H9 (cell line): Measurements from ENCODE around the gene VTCN1. TPM values are rescaled to one million over a fixed set of nuclear protein-coding genes. Genes with fewer than 3 reads are reported as not detected.

Experiments used
- DNase-seq: peaks from one replicate; pipeline ENCODE4 v3.0.0-alpha.2; 2017
- H2AFZ ChIP-seq: one replicate; pipeline ENCODE4 v1.6.1; 2013; ENCODE audit warnings: mild to moderate bottlenecking, low read length, control low read depth, moderate library complexity
- H2AK5ac ChIP-seq: 2 replicates; pipeline ENCODE4 v1.6.1; 2013; ENCODE audit warnings: low read length, control low read depth, mixed read lengths; ENCODE audit not compliant: insufficient read length
- H2BK120ac ChIP-seq: one replicate; pipeline ENCODE4 v1.6.1; 2013; ENCODE audit warnings: low read depth, mild to moderate bottlenecking, low read length, control low read depth, inconsistent platforms; ENCODE audit not compliant: poor library complexity, severe bottlenecking
- H2BK12ac ChIP-seq: 2 replicates; pipeline ENCODE4 v1.6.1; 2013; ENCODE audit warnings: low read length, control low read depth, mixed read lengths, low read depth; ENCODE audit not compliant: insufficient read length
- H2BK15ac ChIP-seq: 2 replicates; pipeline ENCODE4 v1.6.1; 2013; ENCODE audit warnings: low read depth, low read length, control low read depth
- H2BK20ac ChIP-seq: one replicate; pipeline ENCODE4 v1.6.1; 2013; ENCODE audit warnings: low read depth, mild to moderate bottlenecking, low read length, control low read depth, inconsistent platforms; ENCODE audit not compliant: poor library complexity, severe bottlenecking
- H2BK5ac ChIP-seq: 2 replicates; pipeline ENCODE4 v1.6.1; 2013; ENCODE audit warnings: low read length, control low read depth, mixed read lengths; ENCODE audit not compliant: insufficient read length
- H3K14ac ChIP-seq: 2 replicates; pipeline ENCODE4 v1.6.1; 2013; ENCODE audit warnings: low read length, control low read depth; ENCODE audit not compliant: insufficient read depth
- H3K18ac ChIP-seq: 2 replicates; pipeline ENCODE4 v1.6.1; 2013; ENCODE audit warnings: low read depth, mild to moderate bottlenecking, mixed read lengths, low read length, control low read depth; ENCODE audit not compliant: insufficient read length
- H3K23ac ChIP-seq: 2 replicates; pipeline ENCODE4 v1.6.1; 2013; ENCODE audit warnings: low read length, control low read depth, mixed read lengths, low read depth; ENCODE audit not compliant: insufficient read length
- H3K23me2 ChIP-seq: 2 replicates; pipeline ENCODE4 v1.6.1; 2013; ENCODE audit warnings: low read depth, mild to moderate bottlenecking, mixed read lengths, low read length, control low read depth; ENCODE audit not compliant: insufficient read length, poor library complexity, severe bottlenecking
- H3K27ac ChIP-seq: 2 replicates; pipeline ENCODE4 v1.5.1; 2013; ENCODE audit warnings: low read length, control low read depth, mixed read lengths, low read depth; ENCODE audit not compliant: insufficient read length
- H3K27me3 ChIP-seq: 2 replicates; pipeline ENCODE4 v1.6.1; 2013; ENCODE audit warnings: low read length, control low read depth, inconsistent platforms; ENCODE audit not compliant: insufficient read depth
- H3K4ac ChIP-seq: 2 replicates; pipeline ENCODE4 v1.6.1; 2013; ENCODE audit warnings: low read depth, mild to moderate bottlenecking, control low read depth, inconsistent platforms, low read length, moderate library complexity
- H3K4me1 ChIP-seq: 2 replicates; pipeline ENCODE4 v1.6.1; 2013; ENCODE audit warnings: low read length, control low read depth, inconsistent platforms; ENCODE audit not compliant: insufficient read depth
- H3K4me2 ChIP-seq: 2 replicates; pipeline ENCODE4 v1.6.1; 2013; ENCODE audit warnings: low read length, control low read depth, mixed read lengths; ENCODE audit not compliant: insufficient read length, insufficient read depth
- H3K56ac ChIP-seq: 2 replicates; pipeline ENCODE4 v1.6.1; 2013; ENCODE audit warnings: low read depth, mild to moderate bottlenecking, mixed read lengths, low read length, control low read depth; ENCODE audit not compliant: insufficient read length
- H3K79me1 ChIP-seq: 2 replicates; pipeline ENCODE4 v1.6.1; 2013; ENCODE audit warnings: low read depth, mild to moderate bottlenecking, moderate library complexity, low read length, control low read depth, inconsistent platforms; ENCODE audit not compliant: insufficient read depth, poor library complexity, severe bottlenecking
- H3K79me2 ChIP-seq: 2 replicates; pipeline ENCODE4 v1.6.1; 2013; ENCODE audit warnings: low read length, control low read depth, inconsistent platforms; ENCODE audit not compliant: insufficient read depth
- H3K9ac ChIP-seq: 2 replicates; pipeline ENCODE4 v1.6.1; 2013; ENCODE audit warnings: low read length, control low read depth, mixed read lengths; ENCODE audit not compliant: insufficient read length; ENCODE audit errors: extremely low read depth
- H3K9me3 ChIP-seq: one replicate; pipeline ENCODE4 v1.6.1; 2013; ENCODE audit warnings: low read depth, low read length, inconsistent platforms; ENCODE audit not compliant: control insufficient read depth
- H3T11ph ChIP-seq: one replicate; pipeline ENCODE4 v1.6.1; 2013; ENCODE audit warnings: mild to moderate bottlenecking, low read length, control low read depth, inconsistent platforms
- H4K20me1 ChIP-seq: one replicate; pipeline ENCODE4 v1.6.1; 2013; ENCODE audit not compliant: control insufficient read depth, insufficient read length, insufficient read depth
- H4K5ac ChIP-seq: 2 replicates; pipeline ENCODE4 v1.6.1; 2013; ENCODE audit warnings: low read depth, mild to moderate bottlenecking, mixed read lengths, low read length, control low read depth; ENCODE audit not compliant: insufficient read length
- H4K8ac ChIP-seq: replicated peaks from 2 replicates; pipeline ENCODE4 v1.6.1; 2013; ENCODE audit warnings: low read length, control low read depth, mixed read lengths, low read depth; ENCODE audit not compliant: insufficient read length
- H4K91ac ChIP-seq: 2 replicates; pipeline ENCODE4 v1.6.1; 2013; ENCODE audit warnings: low read depth, mild to moderate bottlenecking, moderate library complexity, mixed read lengths, low read length, control low read depth; ENCODE audit not compliant: insufficient read length
- H3K27ac Mint-ChIP-seq, 3 experiments: 2 replicates in 2 of 3; 3 replicates in 1 of 3; pipeline ENCODE4 v1.8.0; 2020 to 2021; ENCODE audit warnings: mixed read lengths in 3 of 3, mild to moderate bottlenecking in 1 of 3, moderate library complexity in 1 of 3
- H3K27me3 Mint-ChIP-seq: 2 replicates; pipeline ENCODE4 v1.8.0; 2021; ENCODE audit warnings: low read depth, mild to moderate bottlenecking, moderate library complexity, mixed read lengths
- H3K36me3 Mint-ChIP-seq, 3 experiments: 2 replicates in 2 of 3; 3 replicates in 1 of 3; pipeline ENCODE4 v1.8.0; 2020 to 2021; ENCODE audit warnings: low read depth in 3 of 3, mixed read lengths in 3 of 3; ENCODE audit not compliant: insufficient read depth in 1 of 3
- H3K4me1 Mint-ChIP-seq, 2 experiments: 2 replicates each; pipeline ENCODE4 v1.8.0; 2020; ENCODE audit warnings: mixed read lengths in 2 of 2
- H3K4me3 Mint-ChIP-seq, 2 experiments: 2 replicates in 1 of 2; 3 replicates in 1 of 2; pipeline ENCODE4 v1.8.0; 2020 to 2021; ENCODE audit warnings: mild to moderate bottlenecking in 2 of 2, mixed read lengths in 2 of 2, moderate library complexity in 1 of 2
- H3K9me3 Mint-ChIP-seq, 2 experiments: 2 replicates in 1 of 2; 3 replicates in 1 of 2; pipeline ENCODE4 v1.8.0; 2020; ENCODE audit warnings: mild to moderate bottlenecking in 2 of 2, mixed read lengths in 2 of 2, moderate library complexity in 1 of 2
- WGBS: extraction: QIAGEN DNeasy Blood & Tissue Kit; methylation state at CpG from one replicate; pipeline ENCODE4 v1.1.7; 2013; ENCODE audit warnings: missing lambda C conversion rate, low lambda C conversion rate, mixed read lengths; ENCODE audit not compliant: insufficient read length; ENCODE audit errors: extremely low coverage; 5-methylcytosine and 5-hydroxymethylcytosine counted together
- total RNA-seq: library from RNA; stranded (reverse); gene quantifications from 2 replicates; pipeline ENCODE4 v1.2.1, GENCODE V29; 2021
- TF ChIP-seq, protein P1 (sequence below): fragments of 200-600 bp; sonication (generic); conservative IDR thresholded peaks from 3 replicates; pipeline ENCODE4 v1.8.0; 2021; ENCODE audit warnings: antibody characterized with exemption, mild to moderate bottlenecking

Gene VTCN1
- total RNA-seq, 1 experiment from 2014 or later: 0.33 TPM

DNA sequence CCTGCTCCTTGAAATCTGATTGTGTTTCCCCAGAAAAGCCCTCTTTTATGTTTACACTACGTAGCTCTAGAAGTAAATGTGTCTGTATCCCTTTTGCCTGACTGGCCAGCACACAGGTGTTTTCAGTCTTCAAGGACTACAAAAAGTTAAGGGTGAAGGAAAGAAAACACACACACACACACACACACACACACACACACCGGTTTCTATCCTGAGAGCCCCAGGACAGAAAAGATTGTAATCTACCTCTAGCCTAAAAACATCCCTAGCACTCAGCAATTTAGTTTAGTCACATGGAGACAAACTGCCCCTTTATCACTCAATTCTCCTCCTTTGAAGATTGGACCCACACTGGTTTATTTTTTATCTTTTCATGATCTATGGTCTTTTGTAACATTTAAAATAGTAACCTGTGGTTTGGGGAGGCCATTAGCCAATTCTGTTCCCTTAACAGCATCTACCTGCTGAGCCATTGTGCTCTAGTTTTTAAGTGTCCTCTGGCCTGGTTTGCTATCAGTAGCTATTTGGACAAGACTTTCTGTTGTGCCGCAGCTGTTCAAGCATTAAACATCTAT, 73.4 kb downstream of the VTCN1 start:
- no peaks in the 10 kb centered on the region for H3K9me3 ChIP-seq
- H4K20me1 ChIP-seq: no peaks in the 10 kb centered on the region
- no peak overlapping the region for H3K4ac ChIP-seq
- no peaks in the 10 kb centered on the region for H3K23me2 ChIP-seq
- no peak overlapping the region for H2AFZ ChIP-seq
- Mint-ChIP-seq H3K36me3 (no peaks in the 10 kb centered on the region), H3K27me3 (no peaks in the 10 kb centered on the region), H3K4me3 (no peak overlapping the region), H3K4me1 (peaks cover 39 to 48% of the 10 kb centered on the region in 2 experiments), H3K27ac (peak overlapping the region in 2 of 3 experiments; percentile 16 to 70; a peak in 4 of 7 replicates), H3K9me3 (no peaks in the 10 kb centered on the region)
- TF ChIP-seq, protein P1, sequence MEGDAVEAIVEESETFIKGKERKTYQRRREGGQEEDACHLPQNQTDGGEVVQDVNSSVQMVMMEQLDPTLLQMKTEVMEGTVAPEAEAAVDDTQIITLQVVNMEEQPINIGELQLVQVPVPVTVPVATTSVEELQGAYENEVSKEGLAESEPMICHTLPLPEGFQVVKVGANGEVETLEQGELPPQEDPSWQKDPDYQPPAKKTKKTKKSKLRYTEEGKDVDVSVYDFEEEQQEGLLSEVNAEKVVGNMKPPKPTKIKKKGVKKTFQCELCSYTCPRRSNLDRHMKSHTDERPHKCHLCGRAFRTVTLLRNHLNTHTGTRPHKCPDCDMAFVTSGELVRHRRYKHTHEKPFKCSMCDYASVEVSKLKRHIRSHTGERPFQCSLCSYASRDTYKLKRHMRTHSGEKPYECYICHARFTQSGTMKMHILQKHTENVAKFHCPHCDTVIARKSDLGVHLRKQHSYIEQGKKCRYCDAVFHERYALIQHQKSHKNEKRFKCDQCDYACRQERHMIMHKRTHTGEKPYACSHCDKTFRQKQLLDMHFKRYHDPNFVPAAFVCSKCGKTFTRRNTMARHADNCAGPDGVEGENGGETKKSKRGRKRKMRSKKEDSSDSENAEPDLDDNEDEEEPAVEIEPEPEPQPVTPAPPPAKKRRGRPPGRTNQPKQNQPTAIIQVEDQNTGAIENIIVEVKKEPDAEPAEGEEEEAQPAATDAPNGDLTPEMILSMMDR: no peak
- H3K56ac ChIP-seq: no peak overlapping the region
- no peak overlapping the region for H4K8ac ChIP-seq
- H3K27me3 ChIP-seq: no peaks in the 10 kb centered on the region
- no peak overlapping the region for H2BK5ac ChIP-seq
- no peak overlapping the region for H3K18ac ChIP-seq
- H3K9ac ChIP-seq: no peak overlapping the region
- WGBS: no CpG with 5 or more reads among the region's 3 CpGs
- DNase-seq: no peak
- H4K5ac ChIP-seq: no peak overlapping the region
- no peak overlapping the region for H3T11ph ChIP-seq
- no peak overlapping the region for H2BK120ac ChIP-seq
- H2BK12ac ChIP-seq: no peak overlapping the region
- H3K79me2 ChIP-seq: no peaks in the 10 kb centered on the region
- no peak overlapping the region for H2BK15ac ChIP-seq
- H3K4me2 ChIP-seq: no peak overlapping the region
- H4K91ac ChIP-seq: no peak overlapping the region
- no peaks in the 10 kb centered on the region for H3K79me1 ChIP-seq
- H2AK5ac ChIP-seq: no peak overlapping the region
- no peaks in the 10 kb centered on the region; the same call in 1 of the 2 replicates for H3K4me1 ChIP-seq
- H3K14ac ChIP-seq: no peak overlapping the region
- no peak overlapping the region for H3K23ac ChIP-seq
- no peak overlapping the region for H2BK20ac ChIP-seq
- H3K27ac ChIP-seq: no peak overlapping the region
